Dermis microvascular lymphatic vessel endothelial cell (primary cell): Measurements from ENCODE around the gene WRAP73. TPM values are rescaled to one million over a fixed set of nuclear protein-coding genes. Genes with fewer than 3 reads are reported as not detected.

Source experiments
- DNase-seq, 2 donors: peaks; one replicate each; pipeline versions ENCODE4 v3.0.0 to v3.0.0-alpha.2; 2010; ENCODE audit warnings: low read depth in 2 of 2
- total RNA-seq: library from RNA; depleted of rRNA; stranded (reverse); fragments of >200 nt; gene quantifications from 2 replicates; pipeline ENCODE4 v1.2.1, GENCODE V29; 2014

Gene WRAP73
- total RNA-seq, 1 donor from 2014 or later, result 16.2 TPM

- DNase-seq, result no peak
Observed at GRCh38 chr1:3681898-3682806, 32.2 kb upstream of the WRAP73 start.

GRCh38 chr1:3681231-3681897 lies 31.5 kb upstream of the WRAP73 start:
- no peak for DNase-seq

GRCh38 chr1:3680488-3681230 lies 30.8 kb upstream of the WRAP73 start:
- no peak for DNase-seq

GRCh38 chr1:3679799-3680453 lies 30.0 kb upstream of the WRAP73 start:
- no peak for DNase-seq

- DNase-seq, result no peak
Observed at GRCh38 chr1:3679098-3679555, 29.2 kb upstream of the WRAP73 start.

- no peak for DNase-seq
Observed at GRCh38 chr1:3678361-3679097, 28.6 kb upstream of the WRAP73 start.

GRCh38 chr1:3677484-3677883 lies 27.6 kb upstream of the WRAP73 start:
- no peak for DNase-seq

- no peak for DNase-seq
Observed at GRCh38 chr1:3676581-3677470, 26.9 kb upstream of the WRAP73 start.

- DNase-seq, result no peak
Observed at GRCh38 chr1:3675436-3675835, 25.5 kb upstream of the WRAP73 start.

- DNase-seq, result no peak
Observed at GRCh38 chr1:3674100-3675094, 24.5 kb upstream of the WRAP73 start.

- no peak for DNase-seq
Observed at GRCh38 chr1:3673381-3674099, 23.6 kb upstream of the WRAP73 start.

- DNase-seq, result no peak
Observed at GRCh38 chr1:3672971-3673361, 23.1 kb upstream of the WRAP73 start.

GRCh38 chr1:3672231-3672970 lies 22.5 kb upstream of the WRAP73 start:
- no peak for DNase-seq

- DNase-seq, result peak in 1 of 2 donors; percentile 19
Observed at GRCh38 chr1:3671371-3672180, 21.7 kb upstream of the WRAP73 start.

- no peak for DNase-seq
Observed at GRCh38 chr1:3670823-3671265, 20.9 kb upstream of the WRAP73 start.

GRCh38 chr1:3669971-3670431 lies 20.1 kb upstream of the WRAP73 start:
- no peak for DNase-seq
